ENCODE results near the gene SPDYE4.

- no peak for TF ChIP-seq POLR2A (IDR thresholded peaks at IDR 0.05)
- no peak for TF ChIP-seq CTCF (IDR thresholded peaks at IDR 0.05)
Observed at GRCh38 chr17:8726941-8727555, 31.3 kb downstream of the SPDYE4 start.
